Prostate gland (tissue), 2 donors: ENCODE results near the gene PSD. TPM values are rescaled to one million over a fixed set of nuclear protein-coding genes. Genes with fewer than 3 reads are reported as not detected.

ENCODE experiments used
- DNase-seq: peaks from one replicate; pipeline ENCODE4 v3.0.0-alpha.2; 2019; ENCODE audit warnings: low spot score
- H3K27ac ChIP-seq, 2 donors: fragments of 200-600 bp; sonication (generic); 2 replicates each; pipeline ENCODE4 v1.5.1; 2017 to 2019
- H3K27me3 ChIP-seq: fragments of 200-600 bp; sonication (generic); replicated peaks from 2 replicates; pipeline ENCODE4 v1.5.1; 2019; ENCODE audit not compliant: insufficient read depth
- H3K36me3 ChIP-seq, 2 donors: fragments of 200-600 bp; sonication (generic); 1 replicate in 1 of 2; 2 replicates in 1 of 2; pipeline versions ENCODE4 v1.5.1 to v1.8.1; 2017 to 2019
- H3K4me1 ChIP-seq: fragments of 200-600 bp; sonication (generic); replicated peaks from 2 replicates; pipeline ENCODE4 v1.5.1; 2019
- H3K4me3 ChIP-seq, 2 donors: fragments of 200-600 bp; sonication (generic); 2 replicates each; pipeline ENCODE4 v1.5.1; 2017 to 2019
- H3K9me3 ChIP-seq: fragments of 200-600 bp; sonication (generic); 2 replicates; pipeline ENCODE4 v1.5.1; 2017
- POLR2A ChIP-seq: fragments of 450-650 bp; IDR thresholded peaks from one replicate; pipeline ENCODE4 v1.6.1; 2016; ENCODE audit warnings: antibody characterized with exemption, mild to moderate bottlenecking
- POLR2AphosphoS5 ChIP-seq: sonication (generic); formaldehyde crosslinking; IDR thresholded peaks from one replicate; pipeline ENCODE4 v1.6.1; 2017; ENCODE audit warnings: antibody characterized with exemption
- WGBS: methylation state at CpG from one replicate; pipeline ENCODE4 v1.1.5; 2018; 5-methylcytosine and 5-hydroxymethylcytosine counted together
- intact Hi-C: fragments of 100-400 bp; cut with DNase I; formaldehyde crosslinking; loops from one replicate; pipeline ENCODE4 v1.14.2; 2022
- total RNA-seq, 2 donors: library from RNA; depleted of rRNA; stranded (reverse); fragments of >200 nt; gene quantifications; one replicate each; pipeline ENCODE4 v1.1.0, GENCODE V29; 2016
- TF ChIP-seq, protein P1 (sequence below), 4 experiments: fragments of 200-600 bp in 2 of 4; fragments of 450-650 bp in 2 of 4; sonication (generic) in 2 of 4; IDR thresholded peaks; 1 replicate in 3 of 4; 2 replicates in 1 of 4; pipeline ENCODE4 v1.5.1; 2016 to 2019; ENCODE audit warnings: antibody characterized with exemption in 4 of 4, mild to moderate bottlenecking in 2 of 4, moderate library complexity in 2 of 4

Gene PSD
- total RNA-seq, 2 donors from 2014 or later, result 1.0 to 10.9 TPM

DNA sequence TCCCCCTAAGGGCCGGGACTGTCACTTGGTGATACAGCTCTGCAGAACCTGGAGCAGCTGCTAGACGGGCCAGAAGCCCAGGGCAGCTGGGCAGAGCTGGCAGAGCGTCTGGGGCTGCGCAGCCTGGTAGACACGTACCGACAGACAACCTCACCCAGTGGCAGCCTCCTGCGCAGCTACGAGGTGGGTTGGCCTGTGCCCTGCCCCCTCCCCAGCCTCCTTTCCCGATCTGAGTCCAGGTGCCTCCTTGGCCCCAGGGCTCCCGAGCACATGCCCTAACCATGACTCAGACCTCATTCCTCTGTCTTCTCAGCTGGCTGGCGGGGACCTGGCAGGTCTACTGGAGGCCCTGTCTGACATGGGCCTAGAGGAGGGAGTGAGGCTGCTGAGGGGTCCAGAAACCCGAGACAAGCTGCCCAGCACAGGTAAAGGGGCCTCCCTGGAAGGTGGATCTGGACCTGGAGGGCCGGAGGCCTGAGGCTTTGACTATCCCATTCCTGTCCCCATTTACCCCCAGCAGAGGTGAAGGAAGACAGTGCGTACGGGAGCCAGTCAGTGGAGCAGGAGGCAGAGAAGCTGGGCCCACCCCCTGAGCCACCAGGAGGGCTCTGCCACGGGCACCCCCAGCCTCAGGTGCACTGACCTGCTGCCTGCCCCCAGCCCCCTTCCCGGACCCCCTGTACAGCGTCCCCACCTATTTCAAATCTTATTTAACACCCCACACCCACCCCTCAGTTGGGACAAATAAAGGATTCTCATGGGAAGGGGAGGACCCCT lies 16.7 kb downstream of the PSD start:
- 82% methylated on average over 18 of the region's 18 CpGs for WGBS
- TF ChIP-seq, protein P1, sequence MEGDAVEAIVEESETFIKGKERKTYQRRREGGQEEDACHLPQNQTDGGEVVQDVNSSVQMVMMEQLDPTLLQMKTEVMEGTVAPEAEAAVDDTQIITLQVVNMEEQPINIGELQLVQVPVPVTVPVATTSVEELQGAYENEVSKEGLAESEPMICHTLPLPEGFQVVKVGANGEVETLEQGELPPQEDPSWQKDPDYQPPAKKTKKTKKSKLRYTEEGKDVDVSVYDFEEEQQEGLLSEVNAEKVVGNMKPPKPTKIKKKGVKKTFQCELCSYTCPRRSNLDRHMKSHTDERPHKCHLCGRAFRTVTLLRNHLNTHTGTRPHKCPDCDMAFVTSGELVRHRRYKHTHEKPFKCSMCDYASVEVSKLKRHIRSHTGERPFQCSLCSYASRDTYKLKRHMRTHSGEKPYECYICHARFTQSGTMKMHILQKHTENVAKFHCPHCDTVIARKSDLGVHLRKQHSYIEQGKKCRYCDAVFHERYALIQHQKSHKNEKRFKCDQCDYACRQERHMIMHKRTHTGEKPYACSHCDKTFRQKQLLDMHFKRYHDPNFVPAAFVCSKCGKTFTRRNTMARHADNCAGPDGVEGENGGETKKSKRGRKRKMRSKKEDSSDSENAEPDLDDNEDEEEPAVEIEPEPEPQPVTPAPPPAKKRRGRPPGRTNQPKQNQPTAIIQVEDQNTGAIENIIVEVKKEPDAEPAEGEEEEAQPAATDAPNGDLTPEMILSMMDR (IDR thresholded peaks at IDR 0.05), result no peak
- TF ChIP-seq POLR2AphosphoS5 (no peak), POLR2A (no peak)
- intact Hi-C loops, result loop anchor here (2.0 kb wide), 1 partner anchor 173 kb away; no protein-coding TSS in a partner anchor
- DNase-seq, result no peak
- Histone ChIP-seq H3K4me1 (no peaks in the 10 kb centered on the region), H3K27me3 (no peaks in the 10 kb centered on the region), H3K36me3 (no peaks in the 10 kb centered on the region), H3K27ac (no peak overlapping the region), H3K9me3 (no peaks in the 10 kb centered on the region), H3K4me3 (no peak overlapping the region)

DNA sequence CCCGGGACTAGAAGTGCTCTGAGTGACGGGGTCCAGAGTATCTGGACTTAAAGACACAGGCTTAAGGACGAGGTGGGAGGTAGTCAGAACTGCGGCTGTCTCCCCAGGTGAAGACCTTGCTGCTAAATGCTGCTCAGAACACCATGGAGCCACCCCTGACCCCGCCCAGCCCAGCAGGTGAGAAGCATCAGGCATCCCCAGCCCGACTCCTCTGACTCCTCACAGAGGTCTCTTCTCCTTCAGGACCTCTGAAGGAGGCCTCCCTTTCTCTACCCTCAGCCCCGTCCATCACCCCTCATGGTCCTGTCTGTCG lies 17.3 kb downstream of the PSD start:
- Histone ChIP-seq H3K27me3 (no peaks in the 10 kb centered on the region), H3K36me3 (no peaks in the 10 kb centered on the region), H3K4me1 (peaks cover under 1% of the 10 kb centered on the region), H3K9me3 (no peaks in the 10 kb centered on the region), H3K27ac (no peak overlapping the region), H3K4me3 (no peak overlapping the region)
- whole genome bisulfite sequencing, result 84% methylated on average over 8 of the region's 8 CpGs
- TF ChIP-seq POLR2AphosphoS5 (no peak), POLR2A (no peak)
- no peak for DNase-seq
- intact Hi-C loops, result loop anchor here (2.0 kb wide), 1 partner anchor 172 kb away; no protein-coding TSS in a partner anchor

DNA sequence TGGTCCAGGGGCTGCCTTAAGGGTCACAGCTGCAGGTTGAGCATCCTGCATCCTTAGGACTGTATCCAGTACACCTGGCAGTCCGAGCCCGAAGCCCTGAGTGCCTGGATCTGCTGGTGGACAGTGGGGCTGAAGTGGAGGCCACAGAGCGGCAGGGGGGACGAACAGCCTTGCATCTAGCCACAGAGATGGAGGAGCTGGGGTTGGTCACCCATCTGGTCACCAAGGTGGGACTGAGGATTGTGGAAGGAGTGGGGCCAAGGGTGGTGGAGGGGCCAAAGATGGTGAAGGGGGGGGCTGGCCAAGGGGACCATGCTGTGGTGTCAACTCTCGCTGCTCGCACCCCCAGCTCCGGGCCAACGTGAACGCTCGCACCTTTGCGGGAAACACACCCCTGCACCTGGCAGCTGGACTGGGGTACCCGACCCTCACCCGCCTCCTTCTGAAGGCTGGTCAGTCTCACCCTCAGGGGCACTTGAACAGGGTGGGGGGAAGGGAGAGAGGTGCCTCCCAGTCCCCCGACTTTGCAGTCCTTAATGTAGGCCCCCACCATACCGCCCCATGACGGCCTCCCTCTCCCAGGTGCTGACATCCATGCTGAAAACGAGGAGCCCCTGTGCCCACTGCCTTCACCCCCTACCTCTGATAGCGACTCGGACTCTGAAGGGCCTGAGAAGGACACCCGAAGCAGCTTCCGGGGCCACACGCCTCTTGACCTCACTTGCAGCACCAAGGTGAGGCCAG lies 17.8 kb downstream of the PSD start:
- WGBS, result 92% methylated on average over 22 of the region's 22 CpGs

DNA sequence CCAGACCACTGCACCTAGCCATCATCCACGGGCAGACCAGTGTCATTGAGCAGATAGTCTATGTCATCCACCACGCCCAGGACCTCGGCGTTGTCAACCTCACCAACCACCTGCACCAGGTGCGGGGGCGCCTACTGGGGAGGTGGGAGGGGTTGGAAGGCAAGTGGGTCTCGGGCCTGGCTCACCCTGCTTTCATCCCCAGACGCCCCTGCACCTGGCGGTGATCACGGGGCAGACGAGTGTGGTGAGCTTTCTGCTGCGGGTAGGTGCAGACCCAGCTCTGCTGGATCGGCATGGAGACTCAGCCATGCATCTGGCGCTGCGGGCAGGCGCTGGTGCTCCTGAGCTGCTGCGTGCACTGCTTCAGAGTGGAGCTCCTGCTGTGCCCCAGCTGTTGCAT lies 18.5 kb downstream of the PSD start:
- no peaks in the 10 kb centered on the region for H3K9me3 ChIP-seq
- intact Hi-C loops, result loop anchor here (2.0 kb wide), 1 partner anchor 171 kb away; no protein-coding TSS in a partner anchor
- H3K36me3 ChIP-seq, result no peaks in the 10 kb centered on the region
- 74% methylated on average over 17 of the region's 17 CpGs for WGBS
- no peak overlapping the region for H3K27ac ChIP-seq
- no peak overlapping the region for H3K4me3 ChIP-seq
- H3K4me1 ChIP-seq, result peaks cover 6% of the 10 kb centered on the region
- H3K27me3 ChIP-seq, result no peaks in the 10 kb centered on the region
- TF ChIP-seq POLR2A (no peak), POLR2AphosphoS5 (no peak)
- TF ChIP-seq, protein P1 (IDR thresholded peaks at IDR 0.05), result no peak
- no peak for DNase-seq

More for the DNA sequence above, 17.8 kb downstream of the PSD start:
- Histone ChIP-seq H3K27ac (no peak overlapping the region), H3K36me3 (no peaks in the 10 kb centered on the region), H3K4me1 (peaks cover 6% of the 10 kb centered on the region), H3K4me3 (no peak overlapping the region), H3K27me3 (no peaks in the 10 kb centered on the region), H3K9me3 (no peaks in the 10 kb centered on the region)
- TF ChIP-seq, protein P1 (IDR thresholded peaks at IDR 0.05), result no peak
- TF ChIP-seq POLR2AphosphoS5 (no peak), POLR2A (no peak)
- no peak for DNase-seq
- intact Hi-C loops, result loop anchor here (2.0 kb wide), 1 partner anchor 172 kb away; no protein-coding TSS in a partner anchor

DNA sequence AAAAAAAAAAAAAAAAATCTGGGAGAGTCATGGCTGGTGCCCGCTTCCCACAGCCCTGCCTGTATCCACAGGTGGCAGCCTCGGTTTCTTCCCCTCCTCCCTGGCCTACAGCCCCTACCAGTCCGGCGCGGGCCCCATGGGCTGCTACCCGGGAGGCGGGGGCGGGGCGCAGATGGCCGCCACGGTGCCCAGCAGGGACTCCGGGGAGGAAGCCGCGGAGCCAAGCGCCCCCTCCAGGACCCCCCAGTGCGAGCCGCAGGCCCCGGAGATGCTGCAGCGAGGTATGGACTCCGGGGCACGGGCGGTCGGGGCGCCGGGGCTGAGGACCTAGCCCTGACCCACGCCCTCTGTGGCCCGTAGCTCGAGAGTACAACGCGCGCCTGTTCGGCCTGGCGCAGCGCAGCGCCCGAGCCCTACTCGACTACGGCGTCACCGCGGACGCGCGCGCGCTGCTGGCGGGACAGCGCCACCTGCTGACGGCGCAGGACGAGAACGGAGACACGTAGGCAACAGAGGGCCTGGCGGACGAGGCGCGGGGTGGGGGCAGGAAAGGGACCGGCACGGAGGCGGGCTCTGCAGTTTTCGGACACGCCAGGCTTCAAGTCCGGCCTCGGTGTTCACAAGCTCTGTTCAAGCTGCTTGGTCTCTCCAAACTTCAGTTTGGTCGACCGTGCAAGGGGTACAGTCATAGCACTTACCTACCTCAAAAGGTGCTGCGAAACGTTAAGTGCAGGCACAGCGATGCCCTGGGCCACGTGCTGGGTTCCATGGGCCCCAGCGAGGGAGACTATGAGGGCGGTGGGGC lies 19.2 kb downstream of the PSD start:
- whole genome bisulfite sequencing, result 3% methylated on average over 64 of the region's 72 CpGs
- peak overlapping the region; percentile 86 to 89 for H3K27ac ChIP-seq
- no peaks in the 10 kb centered on the region for H3K27me3 ChIP-seq
- peak; percentile 85 for DNase-seq
- TF ChIP-seq POLR2AphosphoS5 (peak; percentile 85), POLR2A (peak; percentile 73)
- TF ChIP-seq, protein P1 (IDR thresholded peaks at IDR 0.05), result peak; percentile 90 to 98 (median 97)
- H3K4me1 ChIP-seq, result peaks cover 6% of the 10 kb centered on the region
- intact Hi-C loops, result loop anchor here (2.0 to 10.0 kb wide), 5 partner anchors 105 to 231 kb away; partner anchors contain the start of genes ACTR1A, PITX3 and SUFU
- no peaks in the 10 kb centered on the region for H3K9me3 ChIP-seq
- no peaks in the 10 kb centered on the region for H3K36me3 ChIP-seq
- H3K4me3 ChIP-seq, result peak overlapping the region; percentile 49 to 52
